IMR-90 (cell line): Measurements from ENCODE around the gene EFHC1. TPM values are rescaled to one million over a fixed set of nuclear protein-coding genes. Genes with fewer than 3 reads are reported as not detected.
A peak's percentile ranks its signal among the peaks of the same experiment; 100 is the strongest.

Experiments
- ATAC-seq: fragments of 200-7000 bp; cut with Tn5 transposase; 2 replicates; pipeline ENCODE4 v1.9.1; 2020; ENCODE audit warnings: low read depth, mild to moderate bottlenecking, moderate library complexity
- BruUV-seq: library from RNA; stranded (reverse); fragments of 400-500 nt; replicated peaks from 2 replicates; lab custom pipeline; 2021; lab: Mats Ljungman, UMichigan
- CTCF ChIA-PET: fragments of 300-600 bp; formaldehyde crosslinking; extraction: SDS; loops from one replicate; lab custom pipeline; 2021; ENCODE audit warnings: antibody characterized with exemption; lab: Yijun Ruan, JAX
- POLR2A ChIA-PET: fragments of 300-600 bp; sonication (Branson Sonifier 250); formaldehyde crosslinking; loops from one replicate; lab custom pipeline; 2022; ENCODE audit warnings: antibody characterized with exemption; ENCODE audit not compliant: unreplicated experiment; lab: Charles Lee
- DNase-seq: peaks from one replicate; pipeline ENCODE4 v3.0.0; 2013
- H2AFZ ChIP-seq: replicated peaks from 2 replicates; pipeline ENCODE3; 2013; ENCODE audit warnings: low read length, mild to moderate bottlenecking; ENCODE audit not compliant: poor library complexity
- H2AK5ac ChIP-seq: 2 replicates; pipeline ENCODE4 v1.6.1; 2013; ENCODE audit warnings: low read depth, low read length, inconsistent platforms
- H2AK9ac ChIP-seq: replicated peaks from 2 replicates; pipeline ENCODE3; 2013; ENCODE audit warnings: mild to moderate bottlenecking, low read depth, low read length, moderate library complexity; ENCODE audit not compliant: poor library complexity
- H2BK120ac ChIP-seq: 2 replicates; pipeline ENCODE4 v1.6.1; 2013; ENCODE audit warnings: low read depth, low read length, inconsistent platforms
- H2BK15ac ChIP-seq: 3 replicates; pipeline ENCODE4 v1.6.1; 2013; ENCODE audit warnings: low read depth, low read length, inconsistent platforms
- H2BK20ac ChIP-seq: 2 replicates; pipeline ENCODE4 v1.6.1; 2013; ENCODE audit warnings: low read depth, mild to moderate bottlenecking, inconsistent platforms, low read length, moderate library complexity
- H2BK5ac ChIP-seq: 2 replicates; pipeline ENCODE4 v1.6.1; 2013; ENCODE audit warnings: mild to moderate bottlenecking, low read depth, low read length, inconsistent platforms; ENCODE audit not compliant: poor library complexity, severe bottlenecking
- H3K14ac ChIP-seq: replicated peaks from 2 replicates; pipeline ENCODE4 v1.6.1; 2013; ENCODE audit warnings: low read depth, low read length, inconsistent platforms
- H3K18ac ChIP-seq: 2 replicates; pipeline ENCODE4 v1.6.1; 2013; ENCODE audit warnings: low read depth, low read length, control low read depth
- H3K23ac ChIP-seq: 2 replicates; pipeline ENCODE4 v1.6.1; 2013; ENCODE audit warnings: low read depth, low read length, inconsistent platforms
- H3K27ac ChIP-seq: 2 replicates; pipeline ENCODE4 v1.5.1; 2013; ENCODE audit warnings: mild to moderate bottlenecking, control low read depth, low read length; ENCODE audit not compliant: insufficient read depth
- H3K27me3 ChIP-seq: 2 replicates; pipeline ENCODE4 v1.6.1; 2013; ENCODE audit warnings: low read length; ENCODE audit not compliant: control insufficient read depth, insufficient read depth
- H3K36me3 ChIP-seq: 2 replicates; pipeline ENCODE4 v1.6.1; 2013; ENCODE audit warnings: low read length, mixed read lengths; ENCODE audit not compliant: control insufficient read depth, insufficient read depth
- H3K4ac ChIP-seq: 2 replicates; pipeline ENCODE4 v1.6.1; 2013; ENCODE audit warnings: low read depth, low read length, inconsistent platforms
- H3K4me1 ChIP-seq: 2 replicates; pipeline ENCODE4 v1.6.1; 2013; ENCODE audit warnings: low read length, mixed read lengths; ENCODE audit not compliant: control insufficient read depth, insufficient read depth
- H3K4me2 ChIP-seq: 2 replicates; pipeline ENCODE4 v1.6.1; 2013; ENCODE audit warnings: low read depth, mild to moderate bottlenecking, control low read depth, low read length, moderate library complexity
- H3K4me3 ChIP-seq: 2 replicates; pipeline ENCODE4 v1.5.1; 2013; ENCODE audit warnings: low read depth, mild to moderate bottlenecking, control low read depth, low read length, moderate library complexity; ENCODE audit not compliant: insufficient read depth
- H3K56ac ChIP-seq: 2 replicates; pipeline ENCODE4 v1.6.1; 2013; ENCODE audit warnings: low read length, inconsistent platforms; ENCODE audit not compliant: insufficient read depth; ENCODE audit errors: extremely low read depth
- H3K79me1 ChIP-seq, 2 experiments: 2 replicates each; pipeline ENCODE4 v1.6.1; 2013; ENCODE audit warnings: low read length in 2 of 2, inconsistent platforms in 1 of 2, low read depth in 1 of 2
- H3K9ac ChIP-seq: 2 replicates; pipeline ENCODE4 v1.6.1; 2013; ENCODE audit warnings: low read depth, low read length, control low read depth
- H3K9me1 ChIP-seq: 2 replicates; pipeline ENCODE4 v1.6.1; 2013; ENCODE audit warnings: low read length, inconsistent platforms; ENCODE audit not compliant: insufficient read depth
- H3K9me3 ChIP-seq: 2 replicates; pipeline ENCODE4 v1.6.1; 2013; ENCODE audit warnings: low read length; ENCODE audit not compliant: control insufficient read depth, insufficient read depth
- H4K20me1 ChIP-seq: 2 replicates; pipeline ENCODE4 v1.6.1; 2013; ENCODE audit warnings: low read length, inconsistent platforms; ENCODE audit not compliant: insufficient read depth
- H4K5ac ChIP-seq: 2 replicates; pipeline ENCODE4 v1.6.1; 2013; ENCODE audit warnings: mild to moderate bottlenecking, low read depth, low read length, control low read depth
- H4K8ac ChIP-seq, 2 experiments: 2 replicates each; pipeline ENCODE4 v1.6.1; 2013; ENCODE audit warnings: low read depth in 2 of 2, low read length in 2 of 2, control low read depth in 1 of 2, inconsistent platforms in 1 of 2
- H4K91ac ChIP-seq: 2 replicates; pipeline ENCODE4 v1.6.1; 2013; ENCODE audit warnings: low read depth, low read length, inconsistent platforms; ENCODE audit not compliant: insufficient read depth
- BHLHE40 ChIP-seq: fragments of 150-350 bp; IDR thresholded peaks from 2 replicates; pipeline ENCODE4 v1.6.1; 2016; ENCODE audit warnings: mild to moderate bottlenecking, low read depth, low read length
- CEBPB ChIP-seq: IDR thresholded peaks from 2 replicates; pipeline ENCODE4 v1.6.1; 2012; ENCODE audit warnings: low read depth, low read length, improper control_type of control experiment
- CTCF ChIP-seq: conservative IDR thresholded peaks from 2 replicates; pipeline ENCODE4 v1.5.1; 2012; ENCODE audit warnings: mild to moderate bottlenecking, low read depth, low read length, improper control_type of control experiment
- ELK1 ChIP-seq: fragments of 150-350 bp; IDR thresholded peaks from 2 replicates; pipeline ENCODE4 v1.6.1; 2016; ENCODE audit warnings: low read depth, mild to moderate bottlenecking, low read length, moderate library complexity, borderline replicate concordance
- MAFK ChIP-seq: IDR thresholded peaks from 2 replicates; pipeline ENCODE4 v1.6.1; 2012; ENCODE audit warnings: low read depth, low read length, improper control_type of control experiment
- NFE2L2 ChIP-seq: fragments of 150-350 bp; IDR thresholded peaks from 2 replicates; pipeline ENCODE4 v1.6.1; 2016; ENCODE audit warnings: low read depth, mild to moderate bottlenecking, low read length
- WGBS, 2 experiments: methylation state at CpG; one replicate each; pipeline versions ENCODE4 v1.1.5 to v1.1.7; 2013; ENCODE audit warnings: missing lambda C conversion rate in 2 of 2; ENCODE audit not compliant: insufficient read length in 1 of 2; ENCODE audit errors: extremely low coverage in 2 of 2; 5-methylcytosine and 5-hydroxymethylcytosine counted together
- dilution Hi-C: fragments of 300-500 bp; cut with HindIII; formaldehyde crosslinking; loops from one replicate; pipeline ENCODE4 v1.14.3; 2018; ENCODE audit warnings: low sequenced_read_pairs; ENCODE audit not compliant: unreplicated experiment
- in situ Hi-C: fragments of 300-500 bp; cut with MboI; formaldehyde crosslinking; loops from 3 replicates; pipeline ENCODE4 v1.14.3; 2019; ENCODE audit warnings: low sequenced_read_pairs, inconsistent platforms, mixed read lengths
- intact Hi-C: fragments of 100-400 bp; cut with micrococcal nuclease; formaldehyde crosslinking; loops from 2 replicates; pipeline ENCODE4 v1.10.0; 2022
- polyA plus RNA-seq, 3 experiments: library from polyadenylated mRNA; depleted of rRNA; stranded (reverse); fragments of >200 nt; gene quantifications; 2 replicates each; pipeline ENCODE4 v1.2.3, GENCODE V29; 2012; ENCODE audit warnings: low replicate concordance in 1 of 3
- total RNA-seq: library from RNA; depleted of rRNA; stranded (reverse); fragments of >200 nt; gene quantifications from 2 replicates; pipeline ENCODE4 v1.2.3, GENCODE V29; 2012

Gene EFHC1
- total and polyA plus RNA-seq, 2 of the 4 experiments (the other 2 are of a cell fraction), result 14.0 to 23.0 TPM

- no peak overlapping the region for H3K14ac ChIP-seq
- H3K9me1 ChIP-seq, result peaks cover 2% of the 10 kb centered on the region; the same call in 1 of the 2 replicates
- dilution Hi-C loops, result loop anchor here (25.0 kb wide), 1 partner anchor 250 kb away; the partner anchor contains the start of gene TMEM14A
- H3K4ac ChIP-seq, result no peak overlapping the region
- no peak overlapping the region for H4K8ac ChIP-seq
- no peak overlapping the region for H3K56ac ChIP-seq
- H3K4me3 ChIP-seq, result no peak overlapping the region
- H3K23ac ChIP-seq, result no peak overlapping the region
- BruUV-seq, result no TSS peak
- in situ Hi-C loops, result no loop called here
- no peak overlapping the region; the same call in 1 of the 2 replicates for H2AK5ac ChIP-seq
- H3K27me3 ChIP-seq, result no peaks in the 10 kb centered on the region
- no peak overlapping the region for H3K18ac ChIP-seq
- no peak overlapping the region for H3K27ac ChIP-seq
- H2BK20ac ChIP-seq, result no peak overlapping the region
- H2AFZ ChIP-seq, result no peak overlapping the region
- H4K5ac ChIP-seq, result no peak overlapping the region
- peak overlapping the region; percentile 26 for H2BK5ac ChIP-seq
- peaks cover 11% of the 10 kb centered on the region for H3K4me1 ChIP-seq
- H4K20me1 ChIP-seq, result no peaks in the 10 kb centered on the region
- DNase-seq, result no peak
- no peaks in the 10 kb centered on the region for H3K9me3 ChIP-seq
- no peak overlapping the region for H4K91ac ChIP-seq
- intact Hi-C loops, result loop anchor here (2.0 kb wide), 1 partner anchor 583 kb away; the partner anchor contains the start of gene GSTA4
- TF ChIP-seq MAFK (no peak), NFE2L2 (no peak), BHLHE40 (no peak), CTCF (no peak), CEBPB (no peak), ELK1 (no peak)
- no peak for ATAC-seq
- H3K79me1 ChIP-seq, result no peaks in the 10 kb centered on the region
- no peak overlapping the region for H2BK15ac ChIP-seq
- no peak overlapping the region for H2AK9ac ChIP-seq
- H2BK120ac ChIP-seq, result no peak overlapping the region
- POLR2A ChIA-PET, result no interaction called here
- H3K9ac ChIP-seq, result no peak overlapping the region
- CTCF ChIA-PET, result no interaction called here
- no CpG with 5 or more reads among the region's 4 CpGs for WGBS, 2 experiments
- H3K4me2 ChIP-seq, result no peak overlapping the region
- no peaks in the 10 kb centered on the region for H3K36me3 ChIP-seq
Measured at GRCh38 chr6:52411911-52412310, 8.2 kb upstream of the EFHC1 start.
